ENCODE results near the gene TRIM25.

The TRIM25 gene

GRCh38 chr17:56890906-56891674 lies 22.8 kb downstream of the TRIM25 start:
- no peaks in the 10 kb centered on the region for H3K27me3 Mint-ChIP-seq (ENCODE audit: low read depth)
- no peak overlapping the region for H3K27ac Mint-ChIP-seq
- peaks cover 14% of the 10 kb centered on the region for H3K4me1 Mint-ChIP-seq
- no peak for TF ChIP-seq CTCF (IDR thresholded peaks at IDR 0.05; ENCODE audit: unreplicated experiment in 3 of 3)
- peaks cover 19% of the 10 kb centered on the region for H3K9me3 Mint-ChIP-seq
- peaks cover 33% of the 10 kb centered on the region for H3K36me3 Mint-ChIP-seq (ENCODE audit: low read depth)
- no peak overlapping the region for H3K4me3 Mint-ChIP-seq

GRCh38 chr17:56890390-56890789 lies 23.5 kb downstream of the TRIM25 start:
- Mint-ChIP-seq H3K27me3 (ENCODE audit: low read depth) (no peaks in the 10 kb centered on the region), H3K4me1 (peaks cover 9% of the 10 kb centered on the region)

GRCh38 chr17:56887552-56888467 lies 26.0 kb downstream of the TRIM25 start:
- Mint-ChIP-seq H3K4me3 (no peak overlapping the region), H3K27me3 (ENCODE audit: low read depth) (no peaks in the 10 kb centered on the region), H3K36me3 (ENCODE audit: low read depth) (peaks cover 31% of the 10 kb centered on the region), H3K27ac (no peak overlapping the region), H3K4me1 (peaks cover 4% of the 10 kb centered on the region), H3K9me3 (peaks cover 19% of the 10 kb centered on the region)
- TF ChIP-seq CTCF (IDR thresholded peaks at IDR 0.05; ENCODE audit: unreplicated experiment in 3 of 3) = no peak

More at GRCh38 chr17:56890390-56890789, 23.5 kb downstream of the TRIM25 start:
- Mint-ChIP-seq H3K27ac (no peak overlapping the region), H3K9me3 (peaks cover 19% of the 10 kb centered on the region), H3K36me3 (ENCODE audit: low read depth) (peaks cover 34% of the 10 kb centered on the region), H3K4me3 (no peak overlapping the region)
- TF ChIP-seq CTCF (IDR thresholded peaks at IDR 0.05; ENCODE audit: unreplicated experiment in 3 of 3) = no peak

GRCh38 chr17:56887105-56887504 lies 26.7 kb downstream of the TRIM25 start:
- Mint-ChIP-seq H3K4me3 (no peak overlapping the region), H3K9me3 (peaks cover 16% of the 10 kb centered on the region), H3K27me3 (ENCODE audit: low read depth) (no peaks in the 10 kb centered on the region), H3K27ac (no peak overlapping the region), H3K36me3 (ENCODE audit: low read depth) (peaks cover 24% of the 10 kb centered on the region), H3K4me1 (peaks cover 4% of the 10 kb centered on the region)
- TF ChIP-seq CTCF (IDR thresholded peaks at IDR 0.05; ENCODE audit: unreplicated experiment in 3 of 3) = no peak

GRCh38 chr17:56886288-56886731 lies 27.5 kb downstream of the TRIM25 start:
- Mint-ChIP-seq H3K36me3 (ENCODE audit: low read depth) (peaks cover 23% of the 10 kb centered on the region), H3K4me1 (peaks cover 4% of the 10 kb centered on the region), H3K27me3 (ENCODE audit: low read depth) (no peaks in the 10 kb centered on the region), H3K9me3 (peaks cover 16% of the 10 kb centered on the region), H3K4me3 (no peak overlapping the region), H3K27ac (no peak overlapping the region)
- no peak for TF ChIP-seq CTCF (IDR thresholded peaks at IDR 0.05; ENCODE audit: unreplicated experiment in 3 of 3)
